Mesendoderm (in vitro differentiated cells): Measurements from ENCODE around the gene GUCA1A.
A peak's percentile ranks its signal among the peaks of the same experiment; 100 is the strongest.

Source experiments
- DNase-seq: peaks from one replicate; pipeline ENCODE4 v3.0.0; 2013
- H2AK5ac ChIP-seq: 2 replicates; pipeline ENCODE4 v1.6.1; 2013; ENCODE audit warnings: low read length, inconsistent platforms
- H2BK120ac ChIP-seq: 2 replicates; pipeline ENCODE4 v1.6.1; 2013; ENCODE audit warnings: low read depth, mild to moderate bottlenecking, low read length, moderate library complexity, mixed read lengths
- H2BK15ac ChIP-seq: replicated peaks from 2 replicates; pipeline ENCODE4 v1.6.1; 2013; ENCODE audit warnings: low read depth, mild to moderate bottlenecking, moderate library complexity
- H2BK5ac ChIP-seq: 2 replicates; pipeline ENCODE4 v1.6.1; 2013; ENCODE audit warnings: low read length, inconsistent platforms
- H3K18ac ChIP-seq: 2 replicates; pipeline ENCODE4 v1.6.1; 2013; ENCODE audit warnings: mild to moderate bottlenecking, low read length, mixed read lengths
- H3K23ac ChIP-seq: one replicate; pipeline ENCODE4 v1.6.1; 2013; ENCODE audit warnings: low read length
- H3K27ac ChIP-seq: 2 replicates; pipeline ENCODE4 v1.5.1; 2013; ENCODE audit warnings: low read depth, mild to moderate bottlenecking, inconsistent platforms, low read length, moderate library complexity
- H3K27me3 ChIP-seq: 2 replicates; pipeline ENCODE4 v1.6.1; 2013; ENCODE audit warnings: low read length, control low read depth, mild to moderate bottlenecking, inconsistent platforms; ENCODE audit not compliant: insufficient read depth, poor library complexity
- H3K36me3 ChIP-seq: 2 replicates; pipeline ENCODE4 v1.6.1; 2013; ENCODE audit warnings: low read length, inconsistent platforms; ENCODE audit not compliant: control insufficient read depth, insufficient read depth
- H3K4ac ChIP-seq: one replicate; pipeline ENCODE4 v1.6.1; 2013; ENCODE audit warnings: low read depth, mild to moderate bottlenecking, low read length, moderate library complexity
- H3K4me1 ChIP-seq: 2 replicates; pipeline ENCODE4 v1.6.1; 2013; ENCODE audit warnings: low read depth, low read length, inconsistent platforms; ENCODE audit not compliant: control insufficient read depth
- H3K4me2 ChIP-seq: 2 replicates; pipeline ENCODE4 v1.6.1; 2013; ENCODE audit warnings: low read length
- H3K4me3 ChIP-seq: 2 replicates; pipeline ENCODE4 v1.5.1; 2013; ENCODE audit warnings: mild to moderate bottlenecking, low read length
- H3K56ac ChIP-seq: one replicate; pipeline ENCODE4 v1.6.1; 2013; ENCODE audit warnings: low read length
- H3K79me1 ChIP-seq: 2 replicates; pipeline ENCODE4 v1.6.1; 2013; ENCODE audit warnings: low read length, inconsistent platforms
- H3K79me2 ChIP-seq: 2 replicates; pipeline ENCODE4 v1.6.1; 2013; ENCODE audit warnings: mild to moderate bottlenecking, low read length; ENCODE audit not compliant: control insufficient read depth, insufficient read depth
- H3K9ac ChIP-seq: 2 replicates; pipeline ENCODE4 v1.6.1; 2013; ENCODE audit warnings: low read length, inconsistent platforms
- H4K5ac ChIP-seq: one replicate; pipeline ENCODE4 v1.6.1; 2013; ENCODE audit warnings: low read length
- H4K8ac ChIP-seq: one replicate; pipeline ENCODE4 v1.6.1; 2013; ENCODE audit warnings: low read depth, mild to moderate bottlenecking, control low read depth, low read length, moderate library complexity
- whole genome bisulfite sequencing: extraction: QIAGEN DNeasy Blood & Tissue Kit; methylation state at CpG from one replicate; pipeline ENCODE4 v1.1.7; 2013; ENCODE audit warnings: low lambda C conversion rate, missing lambda C conversion rate; ENCODE audit not compliant: insufficient coverage; ENCODE audit errors: extremely low coverage; 5-methylcytosine and 5-hydroxymethylcytosine counted together

Gene GUCA1A

GRCh38 chr6:42224222-42225028 is 51.3 kb downstream of the GUCA1A start:
- DNase-seq, result no peak
- no peaks in the 10 kb centered on the region for H3K27me3 ChIP-seq
- H4K8ac ChIP-seq, result no peak overlapping the region
- H3K4me3 ChIP-seq, result no peak overlapping the region
- no peaks in the 10 kb centered on the region for H3K79me2 ChIP-seq
- no peak overlapping the region for H2AK5ac ChIP-seq
- no peak overlapping the region for H2BK120ac ChIP-seq
- H3K4me1 ChIP-seq, result no peaks in the 10 kb centered on the region
- H3K18ac ChIP-seq, result no peak overlapping the region
- no peak overlapping the region for H3K4ac ChIP-seq
- WGBS, result no CpG with 5 or more reads among the region's 12 CpGs
- H2BK5ac ChIP-seq, result no peak overlapping the region
- no peaks in the 10 kb centered on the region for H3K36me3 ChIP-seq
- no peak overlapping the region for H3K4me2 ChIP-seq
- no peaks in the 10 kb centered on the region for H3K79me1 ChIP-seq
- no peak overlapping the region for H3K27ac ChIP-seq
- H3K56ac ChIP-seq, result no peak overlapping the region
- no peak overlapping the region for H3K9ac ChIP-seq
- H3K23ac ChIP-seq, result no peak overlapping the region
- H2BK15ac ChIP-seq, result no peak overlapping the region
- no peak overlapping the region for H4K5ac ChIP-seq

GRCh38 chr6:42225029-42225339 is 51.8 kb downstream of the GUCA1A start:
- H2BK120ac ChIP-seq, result no peak overlapping the region
- H3K27me3 ChIP-seq, result no peaks in the 10 kb centered on the region
- no peaks in the 10 kb centered on the region for H3K36me3 ChIP-seq
- H3K4me2 ChIP-seq, result no peak overlapping the region
- no peak overlapping the region for H3K18ac ChIP-seq
- H3K56ac ChIP-seq, result no peak overlapping the region
- no peak overlapping the region for H4K5ac ChIP-seq
- H3K27ac ChIP-seq, result no peak overlapping the region
- H3K4me3 ChIP-seq, result no peak overlapping the region
- no peak overlapping the region for H3K23ac ChIP-seq
- no peaks in the 10 kb centered on the region for H3K4me1 ChIP-seq
- H3K79me2 ChIP-seq, result no peaks in the 10 kb centered on the region
- no peak overlapping the region for H2BK5ac ChIP-seq
- H3K4ac ChIP-seq, result no peak overlapping the region
- H2BK15ac ChIP-seq, result no peak overlapping the region
- no peak overlapping the region for H2AK5ac ChIP-seq
- no peaks in the 10 kb centered on the region for H3K79me1 ChIP-seq
- no peak for DNase-seq
- H4K8ac ChIP-seq, result no peak overlapping the region
- no peak overlapping the region for H3K9ac ChIP-seq

GRCh38 chr6:42225419-42225818 is 52.3 kb downstream of the GUCA1A start:
- Histone ChIP-seq H3K4me3 (no peak overlapping the region), H2AK5ac (no peak overlapping the region), H3K4me1 (no peaks in the 10 kb centered on the region), H3K79me2 (no peaks in the 10 kb centered on the region), H4K5ac (no peak overlapping the region), H3K27me3 (no peaks in the 10 kb centered on the region), H3K27ac (no peak overlapping the region), H3K9ac (no peak overlapping the region), H2BK5ac (no peak overlapping the region), H3K23ac (no peak overlapping the region), H3K4me2 (no peak overlapping the region), H4K8ac (no peak overlapping the region), H2BK15ac (no peak overlapping the region), H3K56ac (no peak overlapping the region), H3K79me1 (no peaks in the 10 kb centered on the region), H3K4ac (no peak overlapping the region), H3K18ac (no peak overlapping the region), H2BK120ac (no peak overlapping the region), H3K36me3 (no peaks in the 10 kb centered on the region)
- WGBS, result 100% methylated on average over 2 of the region's 4 CpGs
- no peak for DNase-seq

GRCh38 chr6:42226161-42226611 is 53.0 kb downstream of the GUCA1A start:
- Histone ChIP-seq H3K4me2 (no peak overlapping the region), H3K18ac (no peak overlapping the region), H3K79me2 (no peaks in the 10 kb centered on the region), H4K8ac (no peak overlapping the region), H2BK5ac (no peak overlapping the region), H4K5ac (no peak overlapping the region), H2AK5ac (no peak overlapping the region), H2BK120ac (no peak overlapping the region), H3K9ac (no peak overlapping the region), H3K4me3 (no peak overlapping the region), H2BK15ac (no peak overlapping the region), H3K4ac (no peak overlapping the region), H3K27me3 (no peaks in the 10 kb centered on the region), H3K27ac (no peak overlapping the region), H3K36me3 (no peaks in the 10 kb centered on the region), H3K79me1 (no peaks in the 10 kb centered on the region), H3K23ac (no peak overlapping the region), H3K4me1 (no peaks in the 10 kb centered on the region), H3K56ac (no peak overlapping the region)
- DNase-seq, result no peak
- no CpG with 5 or more reads among the region's 3 CpGs for WGBS

GRCh38 chr6:42226645-42227143 is 53.5 kb downstream of the GUCA1A start:
- Histone ChIP-seq H3K4me3 (no peak overlapping the region), H3K4ac (no peak overlapping the region), H2BK5ac (no peak overlapping the region), H3K18ac (no peak overlapping the region), H3K4me1 (no peaks in the 10 kb centered on the region), H3K79me2 (no peaks in the 10 kb centered on the region), H3K9ac (no peak overlapping the region), H3K27me3 (no peaks in the 10 kb centered on the region), H3K27ac (peak overlapping the region; percentile 7), H3K36me3 (no peaks in the 10 kb centered on the region), H3K56ac (no peak overlapping the region), H4K5ac (no peak overlapping the region), H3K79me1 (no peaks in the 10 kb centered on the region), H2BK15ac (no peak overlapping the region), H3K23ac (no peak overlapping the region), H3K4me2 (no peak overlapping the region), H2BK120ac (no peak overlapping the region), H2AK5ac (no peak overlapping the region), H4K8ac (no peak overlapping the region)
- WGBS, result no CpG with 5 or more reads among the region's 8 CpGs
- peak; percentile 93 for DNase-seq
